GM12872 (cell line): ENCODE results near the gene MEIS3.

ENCODE experiments used
- TF ChIP-seq, protein P1 (sequence below): IDR thresholded peaks from 3 replicates; pipeline ENCODE4 v1.5.1; 2011; ENCODE audit warnings: low read depth, mild to moderate bottlenecking, low read length, moderate library complexity; ENCODE audit not compliant: insufficient read depth

Gene MEIS3

DNA sequence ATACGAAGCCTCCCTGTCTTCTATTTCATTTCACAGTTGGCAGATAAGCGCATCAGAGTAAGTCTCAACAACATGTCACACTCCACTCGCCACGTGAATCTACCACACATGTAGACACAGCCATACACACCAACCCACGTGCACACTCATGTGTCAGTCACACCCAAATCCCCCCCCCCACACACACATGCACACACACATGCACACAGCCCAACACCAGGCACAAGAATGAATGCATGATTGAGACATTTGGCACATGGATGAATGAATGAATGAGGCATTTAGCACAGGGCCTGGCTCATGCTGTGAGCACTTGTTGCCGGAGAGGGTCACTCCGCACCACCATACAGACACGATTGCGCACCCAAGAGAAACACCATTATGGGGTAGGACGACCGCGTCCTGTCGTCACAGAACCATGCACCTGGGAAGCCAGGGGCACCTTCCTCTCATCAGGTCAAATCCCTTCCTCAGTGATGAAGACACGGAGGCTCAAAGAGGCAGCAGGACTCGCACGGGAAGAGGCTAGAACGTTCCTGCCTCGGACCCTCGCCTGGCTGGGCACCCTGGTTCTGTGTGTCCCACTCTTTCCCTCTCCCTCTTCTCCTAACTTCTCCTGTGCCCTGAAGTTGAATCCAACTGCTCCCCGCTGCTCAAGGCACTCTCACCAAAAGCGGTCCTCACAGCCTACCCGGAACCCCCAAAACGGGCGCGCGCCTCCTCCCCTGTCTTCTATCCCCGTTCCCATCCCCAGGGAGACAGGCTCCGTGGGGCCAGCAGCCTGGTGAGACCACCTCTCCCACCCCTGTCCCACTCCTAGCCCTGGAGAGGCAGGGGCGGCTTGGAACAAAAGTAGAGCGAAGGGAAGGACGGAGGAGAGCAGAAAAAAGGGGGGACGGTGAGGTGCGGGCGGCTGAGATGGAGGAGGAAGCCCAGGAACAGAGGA is 1.3 kb downstream of the MEIS3 start:
- TF ChIP-seq, protein P1, sequence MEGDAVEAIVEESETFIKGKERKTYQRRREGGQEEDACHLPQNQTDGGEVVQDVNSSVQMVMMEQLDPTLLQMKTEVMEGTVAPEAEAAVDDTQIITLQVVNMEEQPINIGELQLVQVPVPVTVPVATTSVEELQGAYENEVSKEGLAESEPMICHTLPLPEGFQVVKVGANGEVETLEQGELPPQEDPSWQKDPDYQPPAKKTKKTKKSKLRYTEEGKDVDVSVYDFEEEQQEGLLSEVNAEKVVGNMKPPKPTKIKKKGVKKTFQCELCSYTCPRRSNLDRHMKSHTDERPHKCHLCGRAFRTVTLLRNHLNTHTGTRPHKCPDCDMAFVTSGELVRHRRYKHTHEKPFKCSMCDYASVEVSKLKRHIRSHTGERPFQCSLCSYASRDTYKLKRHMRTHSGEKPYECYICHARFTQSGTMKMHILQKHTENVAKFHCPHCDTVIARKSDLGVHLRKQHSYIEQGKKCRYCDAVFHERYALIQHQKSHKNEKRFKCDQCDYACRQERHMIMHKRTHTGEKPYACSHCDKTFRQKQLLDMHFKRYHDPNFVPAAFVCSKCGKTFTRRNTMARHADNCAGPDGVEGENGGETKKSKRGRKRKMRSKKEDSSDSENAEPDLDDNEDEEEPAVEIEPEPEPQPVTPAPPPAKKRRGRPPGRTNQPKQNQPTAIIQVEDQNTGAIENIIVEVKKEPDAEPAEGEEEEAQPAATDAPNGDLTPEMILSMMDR = no peak

DNA sequence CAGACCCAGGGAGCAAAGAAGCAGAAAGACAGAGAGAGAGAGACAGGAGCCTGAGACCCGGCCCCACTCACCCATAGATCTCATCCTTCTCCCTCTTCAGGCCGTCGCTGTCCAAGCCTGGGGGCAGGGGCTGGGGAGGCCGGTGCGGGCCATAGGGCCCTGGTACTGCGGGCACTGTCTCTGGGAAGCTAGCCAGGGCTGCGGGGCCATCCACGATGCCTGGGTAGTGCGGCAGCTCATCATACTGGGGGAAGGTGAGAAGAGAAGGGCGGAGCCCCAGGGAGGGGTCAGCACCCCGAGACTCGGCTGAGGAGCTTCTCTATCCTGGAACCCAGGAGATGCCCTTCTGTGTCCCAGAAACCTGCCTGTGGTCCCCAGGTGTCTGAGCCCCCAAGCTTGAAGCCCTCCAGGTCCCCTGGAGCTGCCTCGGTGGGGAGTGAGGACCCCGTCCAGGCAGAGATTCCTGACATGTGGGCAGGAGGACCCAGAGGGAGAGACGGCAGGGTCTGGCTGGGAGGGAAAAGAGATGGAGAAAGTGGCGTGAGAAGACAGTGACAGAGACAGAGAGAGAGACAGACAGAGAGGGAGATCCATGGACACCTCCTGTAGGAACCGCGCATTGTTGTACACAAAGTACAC is 2.1 kb downstream of the MEIS3 start:
- TF ChIP-seq, protein P1 = no peak

DNA sequence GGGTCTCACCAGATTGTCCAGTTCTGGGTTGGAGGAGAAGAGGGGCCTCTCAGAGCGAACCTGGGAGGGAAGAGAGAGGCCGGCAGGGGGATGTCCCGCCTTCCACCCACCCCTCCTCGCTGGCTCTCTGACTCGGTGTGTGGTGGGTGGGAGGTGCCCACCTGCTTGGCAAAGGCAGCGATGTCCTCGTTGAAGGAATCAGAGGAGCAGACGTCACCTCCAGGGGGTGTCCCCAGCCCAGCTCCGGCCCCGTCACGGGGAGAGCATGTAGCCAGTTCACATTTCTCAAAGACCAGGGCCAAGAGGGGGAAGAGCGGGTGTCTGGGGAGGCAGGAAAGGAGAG is 2.7 kb downstream of the MEIS3 start:
- TF ChIP-seq, protein P1 = no peak

DNA sequence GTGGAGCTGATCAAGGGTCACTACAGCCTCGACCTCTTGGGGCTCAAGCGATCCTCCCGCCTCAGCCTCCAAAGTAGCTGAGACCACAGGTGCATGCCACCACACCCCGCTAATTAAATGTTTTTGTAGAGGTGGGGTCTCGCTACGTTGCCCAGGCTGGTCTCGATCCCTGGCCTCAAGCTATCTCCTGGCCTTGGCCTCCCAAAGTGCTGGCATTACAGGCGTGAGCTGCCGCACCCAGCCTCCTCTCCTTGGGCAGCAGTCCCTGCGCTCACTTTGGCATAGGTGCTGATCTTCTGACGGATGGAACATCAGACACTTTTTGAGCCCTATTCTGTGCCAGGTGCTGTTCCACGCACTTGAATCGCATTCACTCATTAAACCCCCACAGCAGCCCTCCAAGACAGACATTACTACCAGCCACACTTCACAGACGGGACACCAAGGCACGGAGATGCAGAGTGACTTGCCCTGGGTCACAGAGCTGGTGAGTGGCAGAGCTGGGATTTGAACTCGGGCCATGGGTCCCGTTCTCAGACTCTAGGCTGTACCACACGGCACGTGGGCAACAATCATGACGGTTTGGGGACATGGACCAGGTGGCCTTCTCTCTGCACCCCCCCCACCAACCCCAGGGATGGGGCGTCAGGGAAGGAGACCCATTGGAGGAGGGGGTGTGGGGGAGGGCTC is 3.2 kb downstream of the MEIS3 start:
- TF ChIP-seq, protein P1 = no peak

DNA sequence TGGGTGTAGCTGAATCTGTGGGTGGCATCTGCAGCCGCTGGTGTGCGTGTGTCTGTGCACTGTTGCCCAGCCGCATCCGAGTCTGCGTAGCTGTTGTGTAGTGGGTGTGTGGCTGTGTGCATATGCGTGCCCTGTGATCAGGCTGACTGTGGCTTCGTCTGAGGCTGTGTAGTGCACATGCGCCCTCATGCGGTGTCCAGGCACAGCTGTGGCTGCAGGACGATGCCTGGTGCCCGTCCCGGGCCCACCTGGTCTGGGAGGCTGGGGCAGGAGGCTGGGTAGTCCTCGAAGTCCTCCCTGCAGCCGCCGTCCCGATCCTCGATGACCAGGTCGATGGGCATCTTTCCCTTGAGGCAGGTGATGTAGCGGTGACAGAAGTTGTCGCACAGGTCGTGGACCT is 4.9 kb downstream of the MEIS3 start:
- TF ChIP-seq, protein P1 = peak; percentile 41; the same call in 2 of the 3 replicates

DNA sequence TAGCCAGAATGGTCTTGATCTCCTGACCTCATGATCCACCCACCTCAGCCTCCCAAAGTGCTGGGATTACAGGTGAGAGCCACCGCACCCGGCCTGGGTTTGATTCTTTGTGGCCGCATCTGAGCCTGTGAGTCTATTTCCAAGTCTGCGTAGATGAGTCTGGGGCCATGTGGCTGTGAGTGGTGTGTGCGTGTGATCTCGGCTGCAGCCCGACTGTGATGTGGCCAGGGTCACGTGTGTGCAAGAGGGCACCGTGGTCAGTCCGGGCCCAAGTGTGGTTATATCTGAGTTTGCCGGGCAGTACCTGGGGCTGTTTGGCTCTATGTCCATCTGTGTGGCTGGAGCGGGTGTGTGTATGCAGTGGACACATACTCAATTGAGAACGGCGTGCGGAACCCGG is 5.4 kb downstream of the MEIS3 start:
- TF ChIP-seq, protein P1 = no peak

DNA sequence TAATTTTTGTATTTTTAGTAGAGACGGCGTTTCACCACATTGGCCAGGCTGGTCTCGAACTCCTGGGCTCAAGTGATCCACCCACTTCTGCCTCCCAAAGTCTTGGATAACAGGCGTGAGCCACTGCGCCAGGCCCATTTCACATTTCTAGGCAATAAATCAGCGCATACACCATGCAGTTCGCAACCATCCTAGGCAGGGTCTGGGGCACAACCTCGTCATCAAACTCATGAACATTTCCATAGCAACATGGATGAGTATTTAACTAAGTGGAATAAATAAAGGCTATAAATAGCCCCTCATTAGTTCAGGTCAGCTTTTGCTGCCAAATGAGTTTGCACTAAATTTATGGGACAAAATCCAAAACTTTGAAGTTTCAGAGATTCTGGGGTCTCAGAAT is 8.2 kb downstream of the MEIS3 start:
- TF ChIP-seq, protein P1 = no peak
